Cardiac ventricle fibroblast (primary cell): ENCODE measurements around the gene GAB1. TPM values are rescaled to one million over a fixed set of nuclear protein-coding genes. Genes with fewer than 3 reads are reported as not detected.

Experiments used
- total RNA-seq: library from RNA; depleted of rRNA; stranded (reverse); fragments of >200 nt; gene quantifications from 2 replicates; pipeline ENCODE4 v1.2.3, GENCODE V29; 2015

Gene GAB1
- 17.8 and 20.5 TPM in 2 replicates for total RNA-seq

GRCh38 chr4:143336781-143337599, at the start of gene GAB1:
Gene GAB1, plus strand, starts transcription at chr4:143336876. Its CDS starts 313 bp downstream, at chr4:143337189.

GRCh38 chr4:143513314-143514168, 176.9 kb downstream of the GAB1 start, which contains the start of gene SMARCA5:
Gene SMARCA5, plus strand, starts transcription at chr4:143513702. Its CDS starts 223 bp downstream, at chr4:143513925.

Other genes starting within 250 kb of the GAB1 start
- 10.0 and 12.0 TPM in 2 replicates for gene USP38, start 152.0 kb upstream of the GAB1 start, total RNA-seq
- gene SMARCA5, start 176.8 kb downstream of the GAB1 start, total RNA-seq: 26.6 and 26.9 TPM in 2 replicates